HCT116 (cell line): ENCODE results near the gene RAB3B. TPM values are rescaled to one million over a fixed set of nuclear protein-coding genes. Genes with fewer than 3 reads are reported as not detected.
"Not testable (repeated sequence)": the region's sequence is repeated elsewhere in the genome, so short reads cannot be mapped to it uniquely, and the experiment has no call there.

Experiments
- ATAC-seq: fragments of 200-7000 bp; cut with Tn5 transposase; 2 replicates; pipeline ENCODE4 v1.9.1; 2020; ENCODE audit warnings: mild to moderate bottlenecking, moderate library complexity
- BruUV-seq: library from RNA; stranded (reverse); fragments of 400-500 nt; replicated peaks from 2 replicates; lab custom pipeline; 2021; lab: Mats Ljungman, UMichigan
- CTCF ChIA-PET: fragments of 300-600 bp; sonication (Branson Sonifier 250); formaldehyde crosslinking; loops from one replicate; lab custom pipeline; 2021; ENCODE audit warnings: antibody characterized with exemption; lab: Charles Lee
- POLR2A ChIA-PET: fragments of 300-600, 350-600 bp; sonication (Branson Sonifier 250); formaldehyde crosslinking; loops from one replicate; lab custom pipeline; 2021; ENCODE audit warnings: antibody characterized with exemption; lab: Charles Lee
- RAD21 ChIA-PET, 2 experiments: fragments of 300-600 bp; sonication (Branson Sonifier 250); formaldehyde crosslinking; loops; one replicate each; lab custom pipeline; 2023; ENCODE audit warnings: low total read pairs in 2 of 2; ENCODE audit not compliant: uncharacterized antibody in 2 of 2, unreplicated experiment in 2 of 2, low non-redundant PET in 1 of 2; lab: Charles Lee
- DNase-seq: peaks from one replicate; pipeline ENCODE4 v3.0.0-alpha.2; 2010; ENCODE audit warnings: low read depth, low spot score
- H2AFZ ChIP-seq: fragments of 200-600 bp; shearing (Covaris generic), sonication (generic); 2 replicates; pipeline ENCODE4 v1.6.1; 2017; ENCODE audit warnings: low read depth, mixed run types, mixed read lengths, antibody characterized with exemption, low read length; ENCODE audit not compliant: poor library complexity, severe bottlenecking
- H3K27ac ChIP-seq: 2 replicates; pipeline ENCODE4 v1.5.1; 2012; ENCODE audit warnings: low read depth, low read length
- H3K27me3 ChIP-seq: fragments of 200-600 bp; sonication (generic); 2 replicates; pipeline ENCODE4 v1.6.1; 2016; ENCODE audit warnings: mixed run types, low read length, mixed read lengths; ENCODE audit not compliant: insufficient read depth
- H3K36me3 ChIP-seq, 2 experiments: fragments of 200-500 bp in 1 of 2; fragments of 200-600 bp in 1 of 2; sonication (Bioruptor generic) in 1 of 2; sonication (generic) in 1 of 2; 2 replicates each; pipeline versions ENCODE4 v1.5.1 to v1.6.1; 2014 to 2016; ENCODE audit warnings: low read length in 2 of 2, inconsistent platforms in 1 of 2, mixed read lengths in 1 of 2, mixed run types in 1 of 2; ENCODE audit not compliant: insufficient read depth in 2 of 2, control insufficient read depth in 1 of 2
- H3K4me1 ChIP-seq, 2 experiments: fragments of 200-600 bp in 1 of 2; sonication (generic) in 1 of 2; 2 replicates each; pipeline versions ENCODE4 v1.5.1 to v1.6.1; 2012 to 2017; ENCODE audit warnings: low read length in 2 of 2, inconsistent platforms in 1 of 2, mild to moderate bottlenecking in 1 of 2, mixed read lengths in 1 of 2, mixed run types in 1 of 2, moderate library complexity in 1 of 2; ENCODE audit not compliant: insufficient read depth in 2 of 2, control insufficient read depth in 1 of 2
- H3K4me2 ChIP-seq: fragments of 200-600 bp; sonication (generic); 2 replicates; pipeline ENCODE4 v1.6.1; 2017; ENCODE audit warnings: mixed run types, low read length, mixed read lengths
- H3K4me3 ChIP-seq, 2 experiments: fragments of 200-600 bp in 1 of 2; sonication (generic) in 1 of 2; replicated peaks in 1 of 2; 2 replicates each; pipeline ENCODE4 v1.5.1; 2011 to 2016; ENCODE audit warnings: low read length in 2 of 2, control low read depth in 1 of 2, low read depth in 1 of 2, mild to moderate bottlenecking in 1 of 2, mixed read lengths in 1 of 2, mixed run types in 1 of 2
- H3K79me2 ChIP-seq: fragments of 200-600 bp; sonication (generic); 2 replicates; pipeline ENCODE4 v1.6.1; 2017; ENCODE audit warnings: mild to moderate bottlenecking, mixed run types, low read length, moderate library complexity, mixed read lengths; ENCODE audit not compliant: insufficient read depth
- H3K9ac ChIP-seq: fragments of 200-600 bp; sonication (generic); 2 replicates; pipeline ENCODE4 v1.6.1; 2016; ENCODE audit warnings: low read length, mixed read lengths
- H3K9me2 ChIP-seq: fragments of 200-600 bp; sonication (generic), shearing (Covaris generic); 2 replicates; pipeline ENCODE4 v1.6.1; 2017; ENCODE audit warnings: mixed run types, mild to moderate bottlenecking, moderate library complexity; ENCODE audit not compliant: insufficient read depth
- H3K9me3 ChIP-seq, 2 experiments: fragments of 200-500 bp in 1 of 2; fragments of 200-600 bp in 1 of 2; sonication (Bioruptor generic) in 1 of 2; sonication (generic) in 1 of 2; 2 replicates each; pipeline ENCODE4 v1.6.1; 2014 to 2017; ENCODE audit warnings: low read length in 2 of 2, mixed read lengths in 2 of 2, inconsistent platforms in 1 of 2, low read depth in 1 of 2, mild to moderate bottlenecking in 1 of 2, mixed run types in 1 of 2, moderate library complexity in 1 of 2; ENCODE audit not compliant: control insufficient read depth in 1 of 2, insufficient read depth in 1 of 2
- H4K20me1 ChIP-seq: fragments of 200-600 bp; sonication (generic), shearing (Covaris generic); 2 replicates; pipeline ENCODE4 v1.6.1; 2017; ENCODE audit warnings: mixed run types, mild to moderate bottlenecking, moderate library complexity; ENCODE audit not compliant: insufficient read depth
- CBX3 ChIP-seq: IDR thresholded peaks from 2 replicates; pipeline ENCODE4 v1.6.1; 2012; ENCODE audit warnings: low read depth
- CEBPB ChIP-seq: IDR thresholded peaks from 2 replicates; pipeline ENCODE4 v1.6.1; 2012; ENCODE audit warnings: low read depth
- EGR1 ChIP-seq: IDR thresholded peaks from 2 replicates; pipeline ENCODE4 v1.6.1; 2012; ENCODE audit warnings: low read depth
- ELF1 ChIP-seq: IDR thresholded peaks from 2 replicates; pipeline ENCODE4 v1.6.1; 2012; ENCODE audit warnings: low read depth, borderline replicate concordance
- FOSL1 ChIP-seq: IDR thresholded peaks from 2 replicates; pipeline ENCODE4 v1.6.1; 2012; ENCODE audit warnings: low read depth
- SIN3A ChIP-seq: IDR thresholded peaks from 2 replicates; pipeline ENCODE4 v1.6.1; 2012; ENCODE audit warnings: low read depth
- TCF7L2 ChIP-seq: IDR thresholded peaks from 2 replicates; pipeline ENCODE4 v1.7.0; 2011; ENCODE audit warnings: borderline replicate concordance, inconsistent platforms; ENCODE audit not compliant: insufficient read depth, insufficient read length; ENCODE audit errors: extremely low read depth
- ZFX ChIP-seq: fragments of 450-650 bp; IDR thresholded peaks from 2 replicates; pipeline ENCODE4 v1.6.1; 2017
- intact Hi-C: fragments of 100-400 bp; cut with micrococcal nuclease; formaldehyde crosslinking; loops from 2 replicates; pipeline ENCODE4 v1.10.0; 2022
- total RNA-seq: library from RNA; stranded (reverse); gene quantifications from one replicate; pipeline ENCODE4 v1.2.1, GENCODE V29; 2021; ENCODE audit not compliant: unreplicated experiment
- TF ChIP-seq, protein P1 (sequence below), 3 experiments: fragments of 200-600 bp in 1 of 3; sonication (generic) in 1 of 3; IDR thresholded peaks in 2 of 3; conservative IDR thresholded peaks in 1 of 3; 2 replicates each; pipeline ENCODE4 v1.5.1; 2012 to 2017; ENCODE audit warnings: low read depth in 2 of 3, low read length in 2 of 3, antibody characterized with exemption in 1 of 3, borderline replicate concordance in 1 of 3, control low read depth in 1 of 3, mild to moderate bottlenecking in 1 of 3, mixed read lengths in 1 of 3, mixed run types in 1 of 3, moderate library complexity in 1 of 3; ENCODE audit not compliant: insufficient read depth in 1 of 3
- TF ChIP-seq, protein P2 (sequence below): IDR thresholded peaks from 2 replicates; pipeline ENCODE4 v1.6.1; 2011; ENCODE audit warnings: mild to moderate bottlenecking, low read length, moderate library complexity; ENCODE audit not compliant: insufficient replicate concordance; ENCODE audit errors: extremely low read depth
- TF ChIP-seq, protein P3 (sequence below): IDR thresholded peaks from 2 replicates; pipeline ENCODE4 v1.6.1; 2012

RAB3B gene
- total RNA-seq, 1 experiment from 2014 or later, result 15.1 TPM

DNA sequence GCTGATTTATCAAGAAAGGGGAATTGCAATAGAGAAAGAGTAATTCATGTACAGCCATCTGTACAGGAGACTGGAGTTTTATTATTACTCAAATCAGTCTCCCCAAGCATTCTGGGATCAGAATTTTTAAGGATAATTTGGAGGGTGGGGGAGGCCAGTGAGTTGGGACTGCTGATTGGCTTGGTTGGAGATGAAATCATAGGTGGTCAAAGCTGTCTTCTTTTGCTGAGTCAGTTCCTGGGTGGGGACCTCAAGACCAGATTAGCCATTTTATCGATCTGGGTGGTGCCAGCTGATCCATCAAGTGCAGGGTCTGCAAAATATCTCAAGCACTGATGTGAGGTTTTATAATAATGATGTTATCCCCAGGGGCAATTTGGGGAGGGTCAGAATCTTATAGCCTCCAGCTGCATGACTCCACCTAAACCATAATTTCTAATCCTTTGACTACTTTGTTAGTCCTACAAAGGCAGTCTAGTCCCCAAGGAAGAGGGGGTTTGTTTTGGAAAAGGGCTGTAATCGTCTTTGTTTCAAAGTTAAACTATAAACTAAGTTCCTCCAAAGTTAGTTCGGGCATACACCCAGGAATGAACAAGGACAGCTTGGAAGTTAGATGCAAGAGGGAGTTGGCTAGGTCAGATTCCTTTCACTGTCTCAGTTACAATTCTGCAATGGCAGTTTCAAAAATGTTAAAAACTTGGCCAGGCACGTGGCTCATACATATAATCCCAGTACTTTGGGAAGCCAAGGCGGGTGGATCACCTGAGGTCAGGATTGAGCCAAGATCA lies 16.9 kb upstream of the RAB3B start:
- ChIA-PET POLR2A (no interaction called here), RAD21 (no interaction called here)
- Histone ChIP-seq H3K9me2 (no peaks in the 10 kb centered on the region), H3K27me3 (no peaks in the 10 kb centered on the region), H4K20me1 (no peaks in the 10 kb centered on the region), H3K27ac (no peak overlapping the region), H3K4me1 (no peaks in the 10 kb centered on the region), H3K36me3 (no peaks in the 10 kb centered on the region), H3K4me2 (no peak overlapping the region), H3K9me3 (no peaks in the 10 kb centered on the region), H3K79me2 (no peaks in the 10 kb centered on the region)
- no TSS peak for BruUV-seq
- no peak for TF ChIP-seq TCF7L2
- no peak for TF ChIP-seq ELF1
- no peak for TF ChIP-seq SIN3A
- TF ChIP-seq, protein P1, sequence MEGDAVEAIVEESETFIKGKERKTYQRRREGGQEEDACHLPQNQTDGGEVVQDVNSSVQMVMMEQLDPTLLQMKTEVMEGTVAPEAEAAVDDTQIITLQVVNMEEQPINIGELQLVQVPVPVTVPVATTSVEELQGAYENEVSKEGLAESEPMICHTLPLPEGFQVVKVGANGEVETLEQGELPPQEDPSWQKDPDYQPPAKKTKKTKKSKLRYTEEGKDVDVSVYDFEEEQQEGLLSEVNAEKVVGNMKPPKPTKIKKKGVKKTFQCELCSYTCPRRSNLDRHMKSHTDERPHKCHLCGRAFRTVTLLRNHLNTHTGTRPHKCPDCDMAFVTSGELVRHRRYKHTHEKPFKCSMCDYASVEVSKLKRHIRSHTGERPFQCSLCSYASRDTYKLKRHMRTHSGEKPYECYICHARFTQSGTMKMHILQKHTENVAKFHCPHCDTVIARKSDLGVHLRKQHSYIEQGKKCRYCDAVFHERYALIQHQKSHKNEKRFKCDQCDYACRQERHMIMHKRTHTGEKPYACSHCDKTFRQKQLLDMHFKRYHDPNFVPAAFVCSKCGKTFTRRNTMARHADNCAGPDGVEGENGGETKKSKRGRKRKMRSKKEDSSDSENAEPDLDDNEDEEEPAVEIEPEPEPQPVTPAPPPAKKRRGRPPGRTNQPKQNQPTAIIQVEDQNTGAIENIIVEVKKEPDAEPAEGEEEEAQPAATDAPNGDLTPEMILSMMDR (IDR thresholded peaks at IDR 0.05 in 2 of 3, conservative IDR thresholded peaks at IDR 0.05 in 1 of 3; ENCODE audit: borderline replicate concordance in 1 of 3, insufficient read depth in 1 of 3, low read depth in 2 of 3, low read length in 2 of 3), result no peak
- no peak for TF ChIP-seq EGR1
- no peak for TF ChIP-seq CEBPB
- no peak for TF ChIP-seq ZFX
- TF ChIP-seq CBX3, result no peak
- TF ChIP-seq, protein P2, sequence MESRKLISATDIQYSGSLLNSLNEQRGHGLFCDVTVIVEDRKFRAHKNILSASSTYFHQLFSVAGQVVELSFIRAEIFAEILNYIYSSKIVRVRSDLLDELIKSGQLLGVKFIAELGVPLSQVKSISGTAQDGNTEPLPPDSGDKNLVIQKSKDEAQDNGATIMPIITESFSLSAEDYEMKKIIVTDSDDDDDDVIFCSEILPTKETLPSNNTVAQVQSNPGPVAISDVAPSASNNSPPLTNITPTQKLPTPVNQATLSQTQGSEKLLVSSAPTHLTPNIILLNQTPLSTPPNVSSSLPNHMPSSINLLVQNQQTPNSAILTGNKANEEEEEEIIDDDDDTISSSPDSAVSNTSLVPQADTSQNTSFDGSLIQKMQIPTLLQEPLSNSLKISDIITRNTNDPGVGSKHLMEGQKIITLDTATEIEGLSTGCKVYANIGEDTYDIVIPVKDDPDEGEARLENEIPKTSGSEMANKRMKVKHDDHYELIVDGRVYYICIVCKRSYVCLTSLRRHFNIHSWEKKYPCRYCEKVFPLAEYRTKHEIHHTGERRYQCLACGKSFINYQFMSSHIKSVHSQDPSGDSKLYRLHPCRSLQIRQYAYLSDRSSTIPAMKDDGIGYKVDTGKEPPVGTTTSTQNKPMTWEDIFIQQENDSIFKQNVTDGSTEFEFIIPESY, result no peak
- TF ChIP-seq, protein P3, sequence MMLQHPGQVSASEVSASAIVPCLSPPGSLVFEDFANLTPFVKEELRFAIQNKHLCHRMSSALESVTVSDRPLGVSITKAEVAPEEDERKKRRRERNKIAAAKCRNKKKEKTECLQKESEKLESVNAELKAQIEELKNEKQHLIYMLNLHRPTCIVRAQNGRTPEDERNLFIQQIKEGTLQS, result no peak
- TF ChIP-seq FOSL1, result no peak
- TF ChIP-seq, all 23 proteins: peak for 0
- no peak for ATAC-seq
- DNase-seq, result no peak
- intact Hi-C loops, result loop anchor here (10.0 kb wide), 1 partner anchor 383 kb away; no protein-coding TSS in a partner anchor
- no peak overlapping the region for H3K9ac ChIP-seq
- no peak overlapping the region for H2AFZ ChIP-seq
- CTCF ChIA-PET, result no interaction called here
- no peak overlapping the region for H3K4me3 ChIP-seq

DNA sequence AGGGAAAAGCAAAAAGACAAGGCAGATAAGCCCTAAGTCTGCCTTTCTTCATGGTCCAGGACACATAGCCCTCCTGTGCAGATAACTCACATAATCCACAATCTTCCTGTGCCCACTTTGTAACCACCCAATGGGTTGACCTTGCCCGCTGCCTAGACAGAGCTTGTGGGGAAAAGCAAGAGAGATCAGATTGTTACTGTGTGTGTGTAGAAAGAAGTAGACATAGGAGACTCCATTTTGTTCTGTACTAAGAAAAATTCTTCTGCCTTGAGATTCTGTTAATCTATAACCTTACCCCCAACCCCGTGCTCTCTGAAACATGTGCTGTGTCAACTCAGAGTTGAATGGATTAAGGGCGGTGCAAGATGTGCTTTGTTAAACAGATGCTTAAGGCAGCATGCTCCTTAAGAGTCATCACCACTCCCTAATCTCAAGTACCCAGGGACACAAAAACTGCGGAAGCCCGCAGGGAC lies 15.6 kb upstream of the RAB3B start:
- H3K9me2 ChIP-seq, H3K27me3 ChIP-seq, H3K9me3 ChIP-seq, POLR2A ChIA-PET, ATAC-seq, H3K36me3 ChIP-seq, H3K4me3 ChIP-seq, H3K4me2 ChIP-seq, H3K27ac ChIP-seq, H4K20me1 ChIP-seq, BruUV-seq, H3K79me2 ChIP-seq, RAD21 ChIA-PET, H2AFZ ChIP-seq, DNase-seq, H3K4me1 ChIP-seq, H3K9ac ChIP-seq: not testable (repeated sequence)
- CTCF ChIA-PET, result interaction anchor here (1.2 kb wide), 1 partner anchor 108 kb away, joined by 4 read pairs; no protein-coding TSS in a partner anchor
- intact Hi-C loops, result loop anchor here (10.0 kb wide), 1 partner anchor 381 kb away; no protein-coding TSS in a partner anchor
